ENCODE results near the gene BET1L. TPM values are rescaled to one million over a fixed set of nuclear protein-coding genes. Genes with fewer than 3 reads are reported as not detected.
"Not testable (repeated sequence)": the region's sequence is repeated elsewhere in the genome, so short reads cannot be mapped to it uniquely, and the experiment has no call there.

Gene BET1L
- total RNA-seq, 5 donors from 2014 or later (not counting 1 experiment from before 2014, with no cell fraction given), result 68.4 to 106 (median 102) TPM

DNA sequence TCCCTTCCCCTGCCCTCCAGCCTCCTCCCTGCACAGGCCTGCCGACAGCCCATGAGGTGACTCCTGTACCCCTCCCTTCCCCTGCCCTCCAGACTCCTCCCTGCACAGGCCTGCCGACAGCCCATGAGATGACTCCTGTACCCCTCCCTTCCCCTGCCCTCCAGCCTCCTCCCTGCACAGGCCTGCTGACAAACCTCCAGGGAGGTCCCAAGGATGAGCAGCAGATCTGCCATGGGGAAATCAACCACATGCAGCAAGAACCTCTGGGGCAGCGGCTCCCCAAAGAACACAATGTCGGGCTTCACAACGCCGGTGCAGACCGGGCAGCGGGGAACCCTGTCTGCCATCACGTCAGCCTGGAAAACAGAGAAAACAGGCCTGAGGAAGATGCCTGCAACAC, 16.7 kb upstream of the BET1L start:
- ATAC-seq (replicated peaks in 1 of 4) (no peak), DNase-seq (no peak)
- Mint-ChIP-seq H3K27ac (no peak overlapping the region), H3K4me1 (peaks cover 7 to 9% (median 8%) of the 10 kb centered on the region in 3 donors), H3K36me3 (peaks cover 38% of the 10 kb centered on the region), H3K27me3 (no peaks in the 10 kb centered on the region), H3K4me3 (no peak overlapping the region), H3K9me3 (no peaks in the 10 kb centered on the region)
- no peak overlapping the region for H3K27ac ChIP-seq (ENCODE audit: low read length)
- H3K4me3 ChIP-seq (ENCODE audit: control insufficient read depth in 1 of 2, extremely low read depth in 1 of 2, low read length in 1 of 2), result no peak overlapping the region
- H3K4me1 ChIP-seq (ENCODE audit: control insufficient read depth in 1 of 2, extremely low read depth in 1 of 2, insufficient read depth in 2 of 2, low read length in 2 of 2), result no peaks in the 10 kb centered on the region
- CTCF ChIA-PET, result no interaction called here
- H3K36me3 ChIP-seq (ENCODE audit: control insufficient read depth in 2 of 2, extremely low read depth in 1 of 2, insufficient read depth in 1 of 2, low read length in 1 of 2), result peaks cover 5 to 19% of the 10 kb centered on the region in 2 donors
- no peaks in the 10 kb centered on the region for H3K9me3 ChIP-seq
- POLR2A ChIA-PET, result no interaction called here
- WGBS (ENCODE audit: insufficient coverage), result 90% methylated on average over 4 of the region's 9 CpGs
- H3K27me3 ChIP-seq (replicated peaks in 1 of 2; ENCODE audit: control insufficient read depth in 2 of 2, extremely low read depth in 1 of 2, insufficient read depth in 2 of 2, low read length in 1 of 2), result no peaks in the 10 kb centered on the region

GRCh38 chr11:223026-223789, 16.0 kb upstream of the BET1L start:
- ChIA-PET CTCF (no interaction called here), POLR2A (interaction anchor here in 1 of 2 donors (0.7 kb wide), 1 partner anchor 125 kb away, joined by 4 read pairs; no protein-coding TSS in a partner anchor)
- no peak overlapping the region for H3K4me3 Mint-ChIP-seq
- ATAC-seq (replicated peaks in 1 of 4) (no peak), DNase-seq (no peak)
- WGBS (ENCODE audit: insufficient coverage), result 85% methylated on average over 16 of the region's 16 CpGs
- H3K9me3 Mint-ChIP-seq, result no peaks in the 10 kb centered on the region
- Histone ChIP-seq H3K27ac (ENCODE audit: low read length) (no peak overlapping the region), H3K9me3 (no peaks in the 10 kb centered on the region), H3K27me3 (replicated peaks in 1 of 2; ENCODE audit: control insufficient read depth in 2 of 2, extremely low read depth in 1 of 2, insufficient read depth in 2 of 2, low read length in 1 of 2) (no peaks in the 10 kb centered on the region), H3K4me3 (ENCODE audit: control insufficient read depth in 1 of 2, extremely low read depth in 1 of 2, low read length in 1 of 2) (no peak overlapping the region), H3K36me3 (ENCODE audit: control insufficient read depth in 2 of 2, extremely low read depth in 1 of 2, insufficient read depth in 1 of 2, low read length in 1 of 2) (peaks cover 6 to 19% of the 10 kb centered on the region in 2 donors), H3K4me1 (ENCODE audit: control insufficient read depth in 1 of 2, extremely low read depth in 1 of 2, insufficient read depth in 2 of 2, low read length in 2 of 2) (no peaks in the 10 kb centered on the region)
- peaks cover 32% of the 10 kb centered on the region for H3K36me3 Mint-ChIP-seq
- peaks cover 1 to 5% (median 4%) of the 10 kb centered on the region in 3 donors for H3K4me1 Mint-ChIP-seq
- H3K27ac Mint-ChIP-seq, result no peak overlapping the region
- no peaks in the 10 kb centered on the region for H3K27me3 Mint-ChIP-seq

DNA sequence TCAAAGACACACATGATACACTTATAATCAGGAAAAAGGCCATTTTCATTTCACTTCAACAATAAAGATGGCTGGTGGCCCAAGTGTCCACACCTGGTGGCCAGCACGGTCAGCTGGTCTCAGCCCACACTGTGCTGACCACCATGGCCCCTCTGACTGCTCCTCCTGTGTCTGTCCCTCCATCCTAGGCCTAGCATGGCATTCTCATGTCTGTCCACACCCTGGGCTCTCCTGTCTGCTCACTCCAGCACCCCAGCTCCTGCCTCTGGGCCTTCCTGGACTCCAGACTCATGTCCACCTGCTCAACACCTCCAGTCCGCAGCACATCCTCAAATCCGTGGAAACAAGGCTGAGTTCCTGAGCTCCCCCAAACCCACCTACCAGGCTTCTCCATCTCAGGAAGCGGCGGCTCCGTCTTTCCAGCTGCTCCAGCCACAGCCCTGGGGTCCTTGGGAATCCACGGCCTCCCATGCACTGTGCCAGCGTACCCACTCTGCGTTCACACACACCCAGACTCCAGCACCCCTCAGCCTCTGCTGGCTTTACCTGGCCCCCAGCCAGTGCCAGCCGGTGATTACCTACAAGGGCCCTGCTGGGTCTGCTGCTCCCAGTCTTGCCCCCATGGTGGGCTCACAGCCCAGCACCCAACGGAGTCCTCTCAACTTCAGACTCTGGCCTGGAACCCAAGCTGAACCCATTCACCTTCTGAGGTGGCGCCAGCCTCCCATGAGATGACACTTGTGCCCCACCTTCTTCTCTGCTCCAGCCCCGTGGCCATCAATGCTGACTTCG, 15.0 kb upstream of the BET1L start:
- H3K27ac ChIP-seq (ENCODE audit: low read length), result no peak overlapping the region
- H3K4me3 ChIP-seq (ENCODE audit: control insufficient read depth in 1 of 2, extremely low read depth in 1 of 2, low read length in 1 of 2), result no peak overlapping the region
- 95% methylated on average over 14 of the region's 14 CpGs for WGBS (ENCODE audit: insufficient coverage)
- peaks cover 6 to 19% of the 10 kb centered on the region in 2 donors for H3K36me3 ChIP-seq (ENCODE audit: control insufficient read depth in 2 of 2, extremely low read depth in 1 of 2, insufficient read depth in 1 of 2, low read length in 1 of 2)
- no peaks in the 10 kb centered on the region for H3K4me1 ChIP-seq (ENCODE audit: control insufficient read depth in 1 of 2, extremely low read depth in 1 of 2, insufficient read depth in 2 of 2, low read length in 2 of 2)
- DNase-seq (no peak), ATAC-seq (replicated peaks in 1 of 4) (no peak)
- POLR2A ChIA-PET, result no interaction called here
- H3K9me3 ChIP-seq, result no peaks in the 10 kb centered on the region
- no peaks in the 10 kb centered on the region for H3K27me3 Mint-ChIP-seq
- CTCF ChIA-PET, result interaction anchor here in 1 of 2 donors (0.6 kb wide), 1 partner anchor 91 kb away, joined by 3 read pairs; no protein-coding TSS in a partner anchor
- peaks cover 27% of the 10 kb centered on the region for H3K36me3 Mint-ChIP-seq
- no peaks in the 10 kb centered on the region for H3K27me3 ChIP-seq (replicated peaks in 1 of 2; ENCODE audit: control insufficient read depth in 2 of 2, extremely low read depth in 1 of 2, insufficient read depth in 2 of 2, low read length in 1 of 2)
- H3K4me3 Mint-ChIP-seq, result no peak overlapping the region
- H3K9me3 Mint-ChIP-seq, result no peaks in the 10 kb centered on the region
- H3K27ac Mint-ChIP-seq, result no peak overlapping the region
- H3K4me1 Mint-ChIP-seq, result peaks cover 0 to 6% (median 0%) of the 10 kb centered on the region in 3 donors

GRCh38 chr11:221539-221938, 14.3 kb upstream of the BET1L start:
- no peak overlapping the region for H3K4me3 ChIP-seq (ENCODE audit: control insufficient read depth in 1 of 2, extremely low read depth in 1 of 2, low read length in 1 of 2)
- ATAC-seq (replicated peaks in 1 of 4) (no peak), DNase-seq (no peak)
- no peaks in the 10 kb centered on the region for H3K9me3 Mint-ChIP-seq
- H3K36me3 ChIP-seq (ENCODE audit: control insufficient read depth in 2 of 2, extremely low read depth in 1 of 2, insufficient read depth in 1 of 2, low read length in 1 of 2), result peaks cover 6 to 19% of the 10 kb centered on the region in 2 donors
- H3K27ac ChIP-seq (ENCODE audit: low read length), result no peak overlapping the region
- peaks cover 27% of the 10 kb centered on the region for H3K36me3 Mint-ChIP-seq
- POLR2A ChIA-PET, result no interaction called here
- H3K27me3 ChIP-seq (replicated peaks in 1 of 2; ENCODE audit: control insufficient read depth in 2 of 2, extremely low read depth in 1 of 2, insufficient read depth in 2 of 2, low read length in 1 of 2), result no peaks in the 10 kb centered on the region
- 96% methylated on average over 7 of the region's 7 CpGs for WGBS (ENCODE audit: insufficient coverage)
- no peak overlapping the region for H3K4me3 Mint-ChIP-seq
- peaks cover 0 to 6% (median 0%) of the 10 kb centered on the region in 3 donors for H3K4me1 Mint-ChIP-seq
- H3K9me3 ChIP-seq, result no peaks in the 10 kb centered on the region
- no peak overlapping the region for H3K27ac Mint-ChIP-seq
- no peaks in the 10 kb centered on the region for H3K4me1 ChIP-seq (ENCODE audit: control insufficient read depth in 1 of 2, extremely low read depth in 1 of 2, insufficient read depth in 2 of 2, low read length in 2 of 2)
- H3K27me3 Mint-ChIP-seq, result no peaks in the 10 kb centered on the region
- CTCF ChIA-PET, result no interaction called here

DNA sequence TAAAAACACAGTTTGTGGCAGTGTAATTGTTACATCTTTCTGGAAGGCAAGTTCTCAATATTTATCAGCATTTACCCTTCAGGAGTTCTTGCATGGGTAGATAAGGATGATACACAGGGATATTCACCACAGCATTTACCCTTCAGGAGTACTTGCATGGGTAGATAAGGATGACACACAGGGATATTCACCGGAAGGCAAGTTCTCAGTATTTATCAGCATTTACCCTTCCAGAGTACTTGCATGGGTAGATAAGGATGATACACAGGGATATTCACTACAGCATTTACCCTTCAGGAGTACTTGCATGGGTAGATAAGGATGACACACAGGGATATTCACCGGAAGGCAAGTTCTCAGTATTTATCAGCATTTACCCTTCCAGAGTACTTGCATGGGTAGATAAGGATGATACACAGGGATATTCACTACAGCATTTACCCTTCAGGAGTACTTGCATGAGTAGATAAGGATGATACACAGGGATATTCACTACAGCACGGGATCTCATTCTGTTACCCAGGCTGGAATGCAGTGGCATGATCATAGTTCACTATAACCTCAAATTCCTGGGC, 13.5 kb upstream of the BET1L start:
- POLR2A ChIA-PET; H3K27me3 Mint-ChIP-seq; H3K4me1 Mint-ChIP-seq; DNase-seq; H3K9me3 Mint-ChIP-seq; H3K4me3 Mint-ChIP-seq; H3K27ac ChIP-seq (ENCODE audit: low read length); H3K9me3 ChIP-seq; H3K4me1 ChIP-seq (ENCODE audit: control insufficient read depth in 1 of 2, extremely low read depth in 1 of 2, insufficient read depth in 2 of 2, low read length in 2 of 2); H3K27me3 ChIP-seq (replicated peaks in 1 of 2; ENCODE audit: control insufficient read depth in 2 of 2, extremely low read depth in 1 of 2, insufficient read depth in 2 of 2, low read length in 1 of 2); H3K27ac Mint-ChIP-seq; CTCF ChIA-PET; ATAC-seq (replicated peaks in 1 of 4); H3K4me3 ChIP-seq (ENCODE audit: control insufficient read depth in 1 of 2, extremely low read depth in 1 of 2, low read length in 1 of 2): not testable (repeated sequence)
- WGBS (ENCODE audit: insufficient coverage), result no CpG with 5 or more reads among the region's 3 CpGs
- peaks cover 24% of the 10 kb centered on the region for H3K36me3 Mint-ChIP-seq
- H3K36me3 ChIP-seq (ENCODE audit: control insufficient read depth in 2 of 2, extremely low read depth in 1 of 2, insufficient read depth in 1 of 2, low read length in 1 of 2), result peaks cover 6 to 26% of the 10 kb centered on the region in 2 donors

DNA sequence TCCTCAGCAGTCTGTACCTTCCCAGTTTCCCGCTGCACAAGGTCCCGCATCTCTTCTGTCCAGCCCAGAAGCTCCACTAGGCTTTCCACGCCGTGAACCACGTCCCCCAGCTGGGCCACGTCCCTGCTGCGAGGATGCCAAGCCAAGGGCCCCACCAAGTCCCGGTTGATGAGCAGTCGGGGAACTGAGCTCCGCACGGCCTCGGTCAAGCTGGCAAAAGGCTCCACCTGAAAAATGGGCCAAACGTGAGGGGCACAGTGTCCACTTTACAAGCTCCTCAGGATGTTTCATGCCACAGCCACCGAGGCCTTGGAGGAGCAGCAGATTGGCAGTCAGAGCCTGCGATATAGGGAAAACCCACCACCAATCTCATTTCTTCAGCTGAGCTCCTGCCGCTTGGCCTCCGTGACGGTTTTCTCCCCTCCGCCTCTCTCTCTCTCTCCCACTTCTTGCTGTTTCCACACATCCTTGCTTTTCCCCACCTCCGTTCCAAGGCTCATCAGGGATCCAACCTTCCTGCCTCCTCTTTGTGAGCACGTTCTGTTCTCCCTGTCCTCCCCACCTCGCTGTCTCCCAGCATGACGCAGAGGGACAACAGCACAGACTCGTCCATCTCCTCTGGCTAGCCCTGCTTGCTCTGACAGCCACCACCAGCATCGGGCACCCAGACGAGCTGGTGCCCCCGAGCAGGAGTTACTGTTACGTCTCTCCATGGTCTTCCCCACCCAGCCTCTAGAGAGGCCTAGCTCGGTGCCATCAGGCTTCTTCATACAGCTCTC, 11.8 kb upstream of the BET1L start:
- H3K4me3 ChIP-seq (ENCODE audit: control insufficient read depth in 1 of 2, extremely low read depth in 1 of 2, low read length in 1 of 2), result no peak overlapping the region
- CTCF ChIA-PET, result no interaction called here
- peaks cover 5 to 39% of the 10 kb centered on the region in 2 donors for H3K36me3 ChIP-seq (ENCODE audit: control insufficient read depth in 2 of 2, extremely low read depth in 1 of 2, insufficient read depth in 1 of 2, low read length in 1 of 2)
- Mint-ChIP-seq H3K9me3 (no peaks in the 10 kb centered on the region), H3K4me1 (peaks cover 0 to 6% (median 0%) of the 10 kb centered on the region in 3 donors), H3K4me3 (no peak overlapping the region), H3K27ac (no peak overlapping the region), H3K27me3 (no peaks in the 10 kb centered on the region), H3K36me3 (peaks cover 28% of the 10 kb centered on the region)
- POLR2A ChIA-PET, result interaction anchor here in 1 of 2 donors (0.6 kb wide), 2 partner anchors 11 to 64 kb away, joined by 3 read pairs; no protein-coding TSS in a partner anchor
- ATAC-seq (replicated peaks in 1 of 4), result no peak
- no peaks in the 10 kb centered on the region for H3K9me3 ChIP-seq
- H3K27me3 ChIP-seq (replicated peaks in 1 of 2; ENCODE audit: control insufficient read depth in 2 of 2, extremely low read depth in 1 of 2, insufficient read depth in 2 of 2, low read length in 1 of 2), result no peaks in the 10 kb centered on the region
- no peak for DNase-seq
- WGBS (ENCODE audit: insufficient coverage), result 91% methylated on average over 24 of the region's 29 CpGs
- no peak overlapping the region for H3K27ac ChIP-seq (ENCODE audit: low read length)
- no peaks in the 10 kb centered on the region for H3K4me1 ChIP-seq (ENCODE audit: control insufficient read depth in 1 of 2, extremely low read depth in 1 of 2, insufficient read depth in 2 of 2, low read length in 2 of 2)

Data from T-cell (primary cell).